GM19193 (cell line): ENCODE results near the gene ALK.

Experiments
- POLR2A ChIP-seq: IDR thresholded peaks from 4 replicates; pipeline ENCODE4 v1.6.1; 2011; ENCODE audit not compliant: insufficient read depth, insufficient read length; ENCODE audit errors: extremely low read depth

ALK gene

GRCh38 chr2:29834624-29835023 lies 86.8 kb downstream of the ALK start:
- TF ChIP-seq POLR2A = no peak

DNA sequence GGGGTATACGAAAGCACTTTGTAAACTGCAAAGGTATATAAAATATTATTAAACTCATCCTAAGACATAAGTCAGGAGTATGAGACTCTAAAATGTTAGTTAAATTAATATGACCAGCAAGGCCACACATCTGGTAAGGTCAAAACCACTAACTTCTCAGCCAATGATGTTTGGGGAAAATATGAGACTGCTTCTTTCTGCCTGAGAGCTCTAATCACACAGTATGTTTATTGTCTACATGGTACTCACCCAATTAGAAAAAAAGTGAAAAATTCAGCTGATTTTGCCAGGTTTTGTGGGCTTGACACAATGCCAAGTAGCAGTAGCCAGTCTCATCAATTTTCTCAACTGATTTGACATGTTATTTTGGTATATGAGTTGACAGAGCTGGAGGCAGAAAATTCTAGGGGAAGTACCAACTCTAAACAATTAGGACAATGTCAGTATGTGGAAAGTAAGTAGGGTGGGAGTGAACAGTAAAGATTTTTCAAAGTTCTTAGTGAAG lies 87.3 kb downstream of the ALK start:
- no peak for TF ChIP-seq POLR2A

DNA sequence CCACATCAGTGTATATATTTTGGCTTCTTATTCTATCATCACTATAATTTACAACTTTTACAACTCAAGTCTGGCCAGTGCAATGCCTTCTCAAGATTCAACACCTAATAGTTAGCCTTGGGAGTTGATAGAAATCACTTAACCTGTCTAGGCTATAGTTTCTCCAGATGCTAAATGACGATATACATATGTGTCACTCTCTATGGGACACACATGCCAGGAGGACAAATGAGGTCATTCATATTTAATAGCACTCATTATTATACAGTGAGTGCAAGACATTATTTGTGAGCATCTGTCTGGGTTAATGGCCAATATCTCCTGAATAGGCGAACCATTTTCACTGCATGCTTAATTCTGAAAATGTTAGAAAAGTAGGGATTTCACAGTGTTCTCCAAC lies 89.8 kb downstream of the ALK start:
- TF ChIP-seq POLR2A = no peak

GRCh38 chr2:29829841-29830240 lies 91.5 kb downstream of the ALK start:
- no peak for TF ChIP-seq POLR2A

GRCh38 chr2:29821591-29821990 lies 99.8 kb downstream of the ALK start:
- TF ChIP-seq POLR2A = no peak

GRCh38 chr2:29819570-29819969 lies 101.8 kb downstream of the ALK start:
- TF ChIP-seq POLR2A = no peak

DNA sequence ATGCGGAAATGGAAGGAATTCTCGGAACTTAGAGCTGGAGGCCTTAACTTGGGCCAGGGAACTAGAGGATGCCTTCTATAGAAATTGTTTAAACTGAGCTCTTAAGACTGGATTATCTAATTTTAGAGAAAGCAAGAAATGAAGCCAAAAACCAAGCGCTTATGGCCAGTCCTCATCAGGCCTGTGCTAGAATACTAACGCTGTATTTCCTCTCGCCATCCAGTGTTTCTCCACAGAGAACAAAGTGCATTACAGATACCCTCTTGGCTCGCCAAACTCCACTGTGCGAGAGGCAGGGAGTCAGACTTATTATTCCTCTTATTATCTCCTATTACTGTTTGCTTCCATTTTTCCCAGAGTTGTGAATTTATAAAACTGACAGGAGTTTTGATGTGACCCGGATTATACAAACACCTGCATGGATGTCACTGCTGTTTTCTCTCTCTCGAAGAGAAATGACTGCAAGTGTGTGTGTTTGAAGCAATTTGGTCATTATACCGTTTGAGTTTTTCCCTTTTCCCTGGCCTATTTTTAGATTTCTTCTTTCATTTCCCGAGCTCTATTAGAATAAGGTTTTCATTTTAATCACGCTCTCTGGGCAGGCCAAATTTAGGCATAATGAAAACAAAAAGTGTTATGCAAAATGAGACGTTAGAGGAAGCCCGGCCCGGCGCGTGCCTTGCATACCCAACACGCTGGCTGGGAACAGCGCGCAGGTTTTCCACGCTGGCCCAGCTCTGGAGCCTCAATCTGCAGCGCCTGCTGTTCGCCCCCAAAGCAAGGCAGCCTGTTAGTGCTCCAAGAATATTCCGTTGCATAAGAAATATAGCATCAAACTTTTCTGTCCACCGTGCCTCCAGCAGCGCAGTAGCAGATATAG lies 103.3 kb downstream of the ALK start:
- TF ChIP-seq POLR2A = no peak

GRCh38 chr2:29817299-29817698 lies 104.1 kb downstream of the ALK start:
- no peak for TF ChIP-seq POLR2A

DNA sequence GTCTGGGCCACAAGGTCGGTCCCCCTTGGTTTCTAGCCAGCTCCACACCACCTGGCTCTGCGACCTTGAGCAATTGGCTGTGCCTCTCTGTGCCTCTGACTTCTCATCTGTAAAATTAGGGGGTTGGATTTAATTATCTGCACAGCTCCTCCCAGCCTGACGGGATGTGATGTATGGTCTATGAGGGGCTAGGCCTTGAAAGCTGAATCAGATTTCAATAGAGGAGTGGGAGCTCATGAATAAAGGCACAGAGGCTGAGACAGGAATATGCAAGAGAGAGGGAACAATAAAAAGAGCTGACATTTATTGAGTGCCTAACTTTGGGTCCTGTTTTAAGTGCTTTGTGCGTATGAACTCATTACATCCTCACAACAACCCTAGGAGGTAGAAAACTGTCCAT lies 104.7 kb downstream of the ALK start:
- no peak for TF ChIP-seq POLR2A

DNA sequence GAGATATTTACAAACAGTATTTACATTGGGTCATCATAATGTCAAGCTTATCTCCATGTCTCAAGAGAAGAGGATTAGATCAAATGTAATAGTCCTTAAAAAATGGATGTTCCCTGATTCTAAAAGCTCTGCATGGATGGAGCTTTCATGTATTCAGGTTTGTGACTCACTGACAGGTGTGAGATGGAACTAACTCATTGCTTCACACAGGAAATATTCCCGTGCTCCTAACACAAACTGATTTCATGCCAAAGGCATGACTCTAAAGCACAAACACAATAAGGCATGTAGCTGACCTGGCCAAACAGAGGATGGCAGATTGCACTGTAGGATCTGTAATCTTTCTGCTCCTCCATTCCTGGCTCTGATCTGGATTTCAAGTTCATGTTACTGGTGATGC lies 110.0 kb downstream of the ALK start:
- no peak for TF ChIP-seq POLR2A

DNA sequence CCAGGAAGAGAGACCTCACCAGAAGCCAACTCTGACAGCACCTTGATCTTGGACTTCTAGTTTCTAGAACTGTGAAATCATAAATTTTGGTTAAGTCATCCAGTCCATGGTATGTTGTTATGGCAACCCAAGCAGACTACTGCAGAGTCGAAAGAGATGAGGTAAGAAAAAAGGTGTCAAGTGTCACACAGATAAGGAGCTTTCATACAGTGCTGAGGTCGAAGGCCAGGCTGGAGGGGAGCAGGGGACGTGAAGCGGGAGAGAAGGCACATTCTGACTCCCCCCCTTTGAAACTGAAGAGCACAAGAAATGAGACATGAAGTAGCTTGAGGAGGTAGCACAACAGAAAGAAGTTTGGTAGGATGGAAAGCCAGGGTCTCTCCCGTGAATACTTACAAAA lies 110.4 kb downstream of the ALK start:
- TF ChIP-seq POLR2A = no peak

GRCh38 chr2:29808321-29808720 lies 113.1 kb downstream of the ALK start:
- no peak for TF ChIP-seq POLR2A

DNA sequence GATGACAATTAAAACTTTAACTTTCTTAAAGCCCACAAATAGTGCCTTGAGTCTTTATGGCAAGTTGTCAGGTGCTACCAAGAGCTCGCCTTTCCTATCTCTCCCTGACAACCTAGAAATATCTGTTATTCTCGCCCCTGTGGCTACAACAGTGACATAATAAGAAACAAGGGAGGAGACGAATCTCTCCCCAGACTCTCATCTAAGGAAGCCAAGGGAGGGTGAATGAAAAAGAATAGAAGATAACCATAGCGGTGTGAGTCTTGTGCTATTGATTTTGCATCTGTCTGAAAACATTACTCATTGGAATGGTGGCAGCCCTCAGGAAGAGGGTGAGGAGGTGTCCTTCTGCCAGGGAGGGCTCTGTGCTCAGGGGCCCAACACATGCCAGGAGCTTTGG lies 114.3 kb downstream of the ALK start:
- no peak for TF ChIP-seq POLR2A

DNA sequence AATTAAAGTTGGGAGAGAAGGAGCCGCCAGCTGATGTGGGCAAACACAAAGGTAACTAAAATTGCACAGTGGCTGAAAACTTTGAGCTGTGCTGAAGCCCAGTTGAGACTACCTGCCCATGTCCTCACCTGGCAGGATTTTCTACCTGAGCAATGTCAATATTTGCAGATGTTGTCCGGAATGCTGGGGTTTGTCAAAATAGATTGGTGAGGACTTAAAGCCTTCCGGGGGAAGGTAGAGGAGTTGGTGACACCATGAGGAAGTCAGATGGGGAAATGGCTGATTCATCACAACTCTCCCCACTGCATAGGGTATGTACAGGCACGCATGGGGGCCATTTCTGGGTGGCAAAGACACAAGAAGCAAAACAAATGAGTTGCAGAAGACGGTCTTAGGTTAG lies 114.9 kb downstream of the ALK start:
- no peak for TF ChIP-seq POLR2A

- no peak for TF ChIP-seq POLR2A
These were observed 116.7 kb downstream of the ALK start for GRCh38 chr2:29804671-29805070.

DNA sequence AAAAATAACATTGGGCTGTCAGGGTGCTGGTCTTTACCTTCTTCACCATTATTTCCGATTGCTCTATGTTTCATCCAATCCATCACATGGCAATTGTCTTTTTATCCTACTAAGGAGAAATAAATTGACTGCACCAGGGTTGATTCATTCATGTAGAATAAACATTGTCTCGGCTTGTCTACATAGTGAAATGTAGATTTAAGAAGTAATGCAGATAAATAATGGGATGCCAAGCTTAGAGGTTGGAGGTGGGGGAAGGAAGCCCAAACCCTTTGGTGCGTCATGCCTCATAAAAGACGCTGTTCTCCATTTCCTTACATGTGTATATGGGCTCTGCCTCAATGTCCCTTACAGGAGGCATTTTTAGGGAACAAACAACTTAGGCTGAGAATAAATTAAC lies 117.8 kb downstream of the ALK start:
- no peak for TF ChIP-seq POLR2A
